CD14-positive monocyte (primary cell): ENCODE data around the gene LTF. TPM values are rescaled to one million over a fixed set of nuclear protein-coding genes. Genes with fewer than 3 reads are reported as not detected.

Source experiments
- DNase-seq, 3 donors: peaks; one replicate each; pipeline ENCODE4 v3.0.0-alpha.2; 2011 to 2022
- H2AFZ ChIP-seq: 2 replicates; pipeline ENCODE4 v1.6.0; 2012; ENCODE audit warnings: mild to moderate bottlenecking, low read depth, low read length, inconsistent platforms; ENCODE audit not compliant: insufficient read depth, poor library complexity, severe bottlenecking
- H3K27ac ChIP-seq, 2 donors: 1 replicate in 1 of 2; 2 replicates in 1 of 2; pipeline ENCODE4 v1.5.1; 2012 to 2013; ENCODE audit warnings: low read length in 2 of 2, control low read depth in 1 of 2, inconsistent platforms in 1 of 2, low read depth in 1 of 2, mild to moderate bottlenecking in 1 of 2
- H3K27me3 ChIP-seq, 2 donors: one replicate each; pipeline versions ENCODE4 v1.6.0 to v1.6.1; 2011 to 2013; ENCODE audit warnings: low read length in 2 of 2; ENCODE audit not compliant: control insufficient read depth in 2 of 2, insufficient read depth in 2 of 2
- H3K36me3 ChIP-seq, 2 donors: replicated peaks in 1 of 2; 1 replicate in 1 of 2; 2 replicates in 1 of 2; pipeline versions ENCODE4 v1.5.1 to v1.6.1; 2012 to 2013; ENCODE audit warnings: low read length in 2 of 2, control low read depth in 1 of 2, inconsistent platforms in 1 of 2, mild to moderate bottlenecking in 1 of 2; ENCODE audit not compliant: insufficient read depth in 2 of 2, control insufficient read depth in 1 of 2
- H3K4me1 ChIP-seq, 2 donors: 1 replicate in 1 of 2; 2 replicates in 1 of 2; pipeline versions ENCODE4 v1.5.1 to v1.6.1; 2012 to 2013; ENCODE audit warnings: low read length in 2 of 2, control low read depth in 1 of 2, inconsistent platforms in 1 of 2, mild to moderate bottlenecking in 1 of 2, moderate library complexity in 1 of 2; ENCODE audit not compliant: insufficient read depth in 2 of 2, control insufficient read depth in 1 of 2
- H3K4me2 ChIP-seq: replicated peaks from 2 replicates; pipeline ENCODE3; 2012; ENCODE audit warnings: low read length, moderate library complexity, mild to moderate bottlenecking; ENCODE audit not compliant: poor library complexity, severe bottlenecking; ENCODE audit errors: extremely low read depth
- H3K4me3 ChIP-seq, 3 experiments: fragments of 200-600 bp in 1 of 3; sonication (generic) in 1 of 3; replicated peaks in 1 of 3; 1 replicate in 2 of 3; 2 replicates in 1 of 3; pipeline ENCODE4 v1.5.1; 2011 to 2013; ENCODE audit warnings: low read length in 3 of 3, mild to moderate bottlenecking in 3 of 3, control low read depth in 2 of 3, low read depth in 2 of 3, inconsistent platforms in 1 of 3, moderate library complexity in 1 of 3
- H3K79me2 ChIP-seq: 2 replicates; pipeline ENCODE4 v1.6.0; 2012; ENCODE audit warnings: mild to moderate bottlenecking, control low read depth, inconsistent platforms, low read length, moderate library complexity; ENCODE audit not compliant: insufficient read depth
- H3K9ac ChIP-seq: 2 replicates; pipeline ENCODE4 v1.6.0; 2017; ENCODE audit warnings: low read length, mild to moderate bottlenecking; ENCODE audit not compliant: insufficient read depth, poor library complexity, severe bottlenecking
- H3K9me3 ChIP-seq, 2 donors: replicated peaks in 1 of 2; 1 replicate in 1 of 2; 2 replicates in 1 of 2; pipeline versions ENCODE4 v1.5.1 to v1.6.1; 2012 to 2013; ENCODE audit warnings: low read length in 2 of 2, control low read depth in 1 of 2; ENCODE audit not compliant: control insufficient read depth in 1 of 2, insufficient read depth in 1 of 2
- H4K20me1 ChIP-seq: 2 replicates; pipeline ENCODE4 v1.6.0; 2012; ENCODE audit warnings: mild to moderate bottlenecking, low read length, control low read depth, moderate library complexity; ENCODE audit not compliant: insufficient read depth
- H3K27ac Mint-ChIP-seq, 7 donors: one replicate each; pipeline ENCODE4 v1.8.0; 2020; ENCODE audit warnings: mild to moderate bottlenecking in 7 of 7, mixed read lengths in 7 of 7, moderate library complexity in 6 of 7, inconsistent platforms in 2 of 7
- H3K27me3 Mint-ChIP-seq, 3 donors: one replicate each; pipeline ENCODE4 v1.8.0; 2021 to 2022; ENCODE audit warnings: low read depth in 3 of 3, mild to moderate bottlenecking in 3 of 3, mixed read lengths in 3 of 3, moderate library complexity in 3 of 3, inconsistent platforms in 1 of 3
- H3K36me3 Mint-ChIP-seq, 2 donors: one replicate each; pipeline ENCODE4 v1.8.0; 2020; ENCODE audit warnings: mixed read lengths in 2 of 2, inconsistent platforms in 1 of 2, mild to moderate bottlenecking in 1 of 2
- H3K4me1 Mint-ChIP-seq: one replicate; pipeline ENCODE4 v1.8.0; 2020; ENCODE audit warnings: mild to moderate bottlenecking, mixed read lengths
- H3K4me3 Mint-ChIP-seq, 2 donors: one replicate each; pipeline ENCODE4 v1.8.0; 2020; ENCODE audit warnings: mild to moderate bottlenecking in 2 of 2, mixed read lengths in 2 of 2, moderate library complexity in 1 of 2
- H3K9me3 Mint-ChIP-seq, 7 donors: one replicate each; pipeline ENCODE4 v1.8.0; 2020 to 2022; ENCODE audit warnings: mixed read lengths in 7 of 7, mild to moderate bottlenecking in 6 of 7, moderate library complexity in 6 of 7, inconsistent platforms in 2 of 7
- WGBS: methylation state at CpG from one replicate; pipeline ENCODE4 v1.1.5; 2013; ENCODE audit warnings: missing lambda C conversion rate; ENCODE audit not compliant: insufficient coverage; 5-methylcytosine and 5-hydroxymethylcytosine counted together
- intact Hi-C, 2 donors: fragments of 100-400 bp; cut with micrococcal nuclease; formaldehyde crosslinking; loops; one replicate each; pipeline versions ENCODE4 v1.15.0 to v1.15.1; 2023
- polyA plus RNA-seq, 3 donors: library from polyadenylated mRNA; depleted of rRNA in 1 of 3; unstranded in 2 of 3; stranded (reverse) in 1 of 3; fragments of 300-500 nt in 2 of 3; fragments of >200 nt in 1 of 3; fragmentation: Illumina TruSeq in 2 of 3; gene quantifications; 1 replicate in 2 of 3; 2 replicates in 1 of 3; pipeline ENCODE4 v1.2.3, GENCODE V29; 2012 to 2021
- TF ChIP-seq, protein P1 (sequence below): fragments of 200-600 bp; IDR thresholded peaks from one replicate; pipeline ENCODE4 v1.8.0; 2022; ENCODE audit warnings: antibody characterized with exemption, mild to moderate bottlenecking

The LTF gene
- polyA plus RNA-seq, 3 donors: not detected

DNA sequence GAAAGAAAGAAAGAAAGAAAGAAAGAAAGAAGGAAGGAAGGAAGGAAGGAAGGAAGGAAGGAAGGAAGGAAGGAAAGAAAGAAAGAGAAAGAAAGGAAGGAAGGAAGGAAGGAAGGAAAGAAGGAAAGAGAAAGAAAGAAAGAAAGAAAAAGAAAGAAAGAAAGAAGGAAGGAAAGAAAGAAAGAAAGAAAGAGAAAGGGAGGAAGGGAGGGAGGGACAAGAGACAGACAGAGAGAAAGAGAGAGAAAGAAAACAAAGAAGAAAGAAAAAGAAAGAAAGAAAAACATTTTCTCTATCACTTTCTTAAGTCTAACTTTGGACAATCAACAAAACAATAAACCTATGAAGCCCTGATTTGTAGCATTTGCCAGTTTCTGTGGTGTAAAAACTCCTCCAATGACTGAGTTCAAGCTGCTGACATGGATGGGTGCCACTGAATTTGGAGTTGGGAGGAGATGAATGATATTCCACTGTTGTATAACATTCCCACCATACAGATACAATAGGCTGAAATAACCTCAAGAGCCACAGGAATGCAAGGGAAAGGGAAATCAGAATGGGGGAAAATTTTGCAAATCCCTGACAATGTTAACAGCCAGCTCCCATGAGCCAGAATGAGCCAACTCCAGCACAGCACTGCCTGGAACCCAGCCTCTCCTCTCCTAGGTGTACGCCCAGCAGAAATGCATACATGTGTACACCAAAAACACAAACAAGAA is 18.1 kb upstream of the LTF start:
- H3K4me1 ChIP-seq: peaks cover 8 to 11% of the 10 kb centered on the region in 2 donors
- intact Hi-C loops: loop anchor here in 1 of 2 donors (10.0 kb wide), 1 partner anchor 152 kb away; no protein-coding TSS in a partner anchor
- no peak for DNase-seq

DNA sequence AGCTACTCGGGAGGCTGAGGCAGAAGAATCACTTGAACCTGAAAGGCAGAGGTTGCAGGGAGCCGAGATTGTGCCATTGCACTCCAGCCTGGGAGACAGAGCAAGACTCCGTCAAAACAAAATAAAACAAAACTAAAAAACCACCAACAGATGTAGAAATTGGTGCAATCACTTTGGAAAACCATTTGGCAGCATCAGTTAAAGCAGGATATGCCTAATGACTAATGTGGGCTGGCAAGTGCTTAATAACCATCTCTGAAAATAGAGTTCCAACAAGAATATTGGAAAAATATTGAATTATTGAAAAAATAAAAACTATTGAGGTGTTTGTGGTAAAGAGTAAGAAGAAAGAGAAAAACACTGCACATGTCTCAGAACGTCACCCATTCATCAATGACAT is 16.9 kb upstream of the LTF start:
- Histone ChIP-seq H3K9me3 (no peaks in the 10 kb centered on the region), H3K79me2 (no peaks in the 10 kb centered on the region), H3K4me1 (peaks cover 8 to 11% of the 10 kb centered on the region in 2 donors), H3K27ac (no peak overlapping the region), H4K20me1 (no peaks in the 10 kb centered on the region), H3K4me3 (no peak overlapping the region), H3K36me3 (no peaks in the 10 kb centered on the region), H3K27me3 (no peaks in the 10 kb centered on the region), H2AFZ (no peak overlapping the region), H3K4me2 (no peak overlapping the region), H3K9ac (no peak overlapping the region)
- no peaks in the 10 kb centered on the region for H3K9me3 Mint-ChIP-seq
- intact Hi-C loops: loop anchor here in 1 of 2 donors (10.0 kb wide), 1 partner anchor 153 kb away; no protein-coding TSS in a partner anchor
- H3K27me3 Mint-ChIP-seq: peaks cover 1 to 4% (median 2%) of the 10 kb centered on the region in 3 donors
- TF ChIP-seq, protein P1, sequence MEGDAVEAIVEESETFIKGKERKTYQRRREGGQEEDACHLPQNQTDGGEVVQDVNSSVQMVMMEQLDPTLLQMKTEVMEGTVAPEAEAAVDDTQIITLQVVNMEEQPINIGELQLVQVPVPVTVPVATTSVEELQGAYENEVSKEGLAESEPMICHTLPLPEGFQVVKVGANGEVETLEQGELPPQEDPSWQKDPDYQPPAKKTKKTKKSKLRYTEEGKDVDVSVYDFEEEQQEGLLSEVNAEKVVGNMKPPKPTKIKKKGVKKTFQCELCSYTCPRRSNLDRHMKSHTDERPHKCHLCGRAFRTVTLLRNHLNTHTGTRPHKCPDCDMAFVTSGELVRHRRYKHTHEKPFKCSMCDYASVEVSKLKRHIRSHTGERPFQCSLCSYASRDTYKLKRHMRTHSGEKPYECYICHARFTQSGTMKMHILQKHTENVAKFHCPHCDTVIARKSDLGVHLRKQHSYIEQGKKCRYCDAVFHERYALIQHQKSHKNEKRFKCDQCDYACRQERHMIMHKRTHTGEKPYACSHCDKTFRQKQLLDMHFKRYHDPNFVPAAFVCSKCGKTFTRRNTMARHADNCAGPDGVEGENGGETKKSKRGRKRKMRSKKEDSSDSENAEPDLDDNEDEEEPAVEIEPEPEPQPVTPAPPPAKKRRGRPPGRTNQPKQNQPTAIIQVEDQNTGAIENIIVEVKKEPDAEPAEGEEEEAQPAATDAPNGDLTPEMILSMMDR: no peak
- no peak overlapping the region for H3K4me3 Mint-ChIP-seq
- 100% methylated on average over 1 of the region's 4 CpGs for WGBS
- no peaks in the 10 kb centered on the region for H3K36me3 Mint-ChIP-seq
- peaks cover 12% of the 10 kb centered on the region for H3K4me1 Mint-ChIP-seq
- H3K27ac Mint-ChIP-seq: no peak overlapping the region
- DNase-seq: no peak

More for the DNA sequence above, 18.1 kb upstream of the LTF start:
- Histone ChIP-seq H3K27me3 (no peaks in the 10 kb centered on the region), H3K4me2 (no peak overlapping the region), H3K79me2 (no peaks in the 10 kb centered on the region), H4K20me1 (no peaks in the 10 kb centered on the region), H2AFZ (no peak overlapping the region), H3K4me3 (no peak overlapping the region), H3K27ac (no peak overlapping the region), H3K36me3 (no peaks in the 10 kb centered on the region), H3K9me3 (no peaks in the 10 kb centered on the region), H3K9ac (no peak overlapping the region)
- WGBS: no CpG with 5 or more reads among the region's 1 CpG
- Mint-ChIP-seq H3K4me1 (peaks cover 11% of the 10 kb centered on the region), H3K36me3 (no peaks in the 10 kb centered on the region), H3K27me3 (peaks cover 1 to 2% (median 2%) of the 10 kb centered on the region in 3 donors), H3K4me3 (no peak overlapping the region), H3K27ac (no peak overlapping the region), H3K9me3 (no peaks in the 10 kb centered on the region)
- TF ChIP-seq, protein P1: no peak
